NCI-H526 (cell line): ENCODE data around the gene DHRS4L2.
"Not testable (repeated sequence)": the region's sequence is repeated elsewhere in the genome, so short reads cannot be mapped to it uniquely, and the experiment has no call there.

ENCODE experiments used
- DNase-seq, 2 experiments: peaks; one replicate each; lab custom pipeline; 2025; lab: John Stamatoyannopoulos, UW

The DHRS4L2 gene

DNA sequence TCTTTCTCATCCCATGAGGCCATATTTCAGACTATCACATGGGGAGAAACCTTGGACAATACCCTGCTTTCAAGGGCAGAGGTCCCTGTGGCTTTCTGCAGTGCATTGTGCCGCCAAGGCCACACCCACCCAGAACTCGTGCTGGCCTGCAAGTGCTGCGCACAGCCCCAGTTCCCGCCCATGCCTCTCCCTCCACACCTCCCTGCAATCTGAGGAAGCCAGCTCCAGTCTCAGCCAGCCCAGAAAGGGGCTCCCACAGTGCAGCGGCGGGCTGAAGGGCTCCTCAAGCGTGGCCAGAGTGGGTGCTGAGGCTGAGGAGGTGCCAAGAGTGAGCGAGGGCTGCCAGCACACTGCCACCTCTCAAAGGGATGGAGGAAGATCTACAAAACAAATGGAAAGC is 15.6 kb upstream of the DHRS4L2 start:
- DNase-seq, result not testable (repeated sequence)

GRCh38 chr14:23974041-23974440 is 14.7 kb upstream of the DHRS4L2 start:
- DNase-seq, result not testable (repeated sequence)

DNA sequence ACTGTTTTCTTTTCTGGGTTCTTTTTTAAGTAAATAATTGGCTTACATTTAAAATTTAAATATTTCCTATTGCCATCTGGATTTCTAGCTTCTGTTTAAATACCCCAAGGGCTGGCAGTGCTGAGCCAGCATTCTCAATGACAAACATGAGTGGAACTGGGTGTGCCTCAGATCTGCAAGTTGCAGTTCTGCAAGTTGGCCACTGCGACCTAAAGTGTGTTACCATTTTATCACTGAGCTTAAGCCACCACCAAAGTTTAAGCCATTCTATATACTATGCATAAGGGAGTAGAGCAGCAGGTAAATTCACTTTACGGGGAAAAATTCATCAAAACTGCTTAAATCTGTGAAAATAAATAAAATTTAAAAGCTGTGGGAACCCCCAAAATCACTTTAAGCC is 11.5 kb upstream of the DHRS4L2 start:
- DNase-seq, result not testable (repeated sequence)

- not testable (repeated sequence) for DNase-seq
Observed at GRCh38 chr14:23981951-23982813, 6.5 kb upstream of the DHRS4L2 start.

DNA sequence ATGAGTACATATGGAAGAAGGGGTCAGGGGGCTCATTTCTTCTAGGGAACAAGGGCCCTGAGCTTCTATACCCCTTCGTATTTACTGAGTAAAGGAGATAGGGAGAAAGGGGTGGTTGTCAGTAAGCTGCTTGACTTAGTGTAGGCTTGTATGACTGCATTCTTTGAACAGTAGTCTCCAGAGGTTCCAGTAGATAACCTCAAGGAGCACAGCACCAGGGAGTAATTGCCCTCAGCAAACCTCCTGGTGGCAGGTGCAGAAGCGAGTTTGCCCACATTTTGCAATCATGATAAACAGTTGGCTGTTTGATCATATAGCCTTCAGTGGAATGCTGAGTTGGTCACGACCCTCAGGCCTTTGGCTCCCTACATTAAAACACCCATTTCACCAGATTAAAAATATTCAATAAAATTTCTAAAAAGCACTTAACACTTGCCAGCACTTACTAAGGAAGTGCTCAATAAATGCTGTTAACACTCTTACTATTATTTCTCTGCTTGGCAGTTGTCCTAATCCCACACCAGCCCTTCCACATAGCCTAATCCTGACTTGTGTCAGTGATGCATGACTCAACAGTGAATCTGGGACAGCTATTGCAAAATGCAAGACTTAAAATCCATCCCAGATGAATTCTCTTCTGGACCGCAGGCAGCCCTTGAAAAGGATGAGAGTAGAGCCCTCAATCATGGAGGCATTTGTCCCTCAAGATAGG is 3.7 kb upstream of the DHRS4L2 start:
- no peak for DNase-seq

GRCh38 chr14:23988223-23988606 is 514 bp upstream of the DHRS4L2 start:
- not testable (repeated sequence) for DNase-seq

DNA sequence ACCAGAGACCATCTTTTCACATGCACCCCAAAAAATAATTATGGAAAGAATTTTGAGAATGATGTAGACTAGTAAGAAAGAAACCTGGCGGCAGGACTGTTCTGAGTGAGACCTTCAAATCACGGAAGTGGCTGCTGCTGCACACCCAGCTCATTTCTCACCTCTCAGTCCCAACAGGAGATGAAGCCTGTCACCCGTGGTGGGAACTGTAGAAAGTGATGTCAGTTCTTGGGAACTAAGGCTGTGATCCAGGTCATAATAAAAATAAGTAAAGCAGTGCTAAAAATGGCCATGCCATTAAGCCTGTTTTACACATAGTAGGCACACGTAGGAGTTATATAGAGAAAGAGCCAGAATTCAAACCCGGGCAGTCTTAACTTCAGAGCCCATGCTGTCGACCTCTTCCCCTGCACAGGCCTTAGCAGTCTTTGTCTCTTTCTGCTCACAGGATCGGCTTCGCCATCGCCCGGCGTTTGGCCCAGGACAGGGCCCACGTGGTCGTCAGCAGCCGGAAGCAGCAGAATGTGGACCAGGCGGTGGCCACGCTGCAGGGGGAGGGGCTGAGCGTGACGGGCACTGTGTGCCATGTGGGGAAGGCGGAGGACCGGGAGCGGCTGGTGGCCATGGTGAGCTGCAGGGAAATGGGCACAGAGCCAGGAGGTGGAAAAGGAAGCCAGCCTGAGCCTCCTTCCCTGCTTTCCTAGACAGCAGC is 1.2 kb downstream of the DHRS4L2 start:
- not testable (repeated sequence) for DNase-seq

DNA sequence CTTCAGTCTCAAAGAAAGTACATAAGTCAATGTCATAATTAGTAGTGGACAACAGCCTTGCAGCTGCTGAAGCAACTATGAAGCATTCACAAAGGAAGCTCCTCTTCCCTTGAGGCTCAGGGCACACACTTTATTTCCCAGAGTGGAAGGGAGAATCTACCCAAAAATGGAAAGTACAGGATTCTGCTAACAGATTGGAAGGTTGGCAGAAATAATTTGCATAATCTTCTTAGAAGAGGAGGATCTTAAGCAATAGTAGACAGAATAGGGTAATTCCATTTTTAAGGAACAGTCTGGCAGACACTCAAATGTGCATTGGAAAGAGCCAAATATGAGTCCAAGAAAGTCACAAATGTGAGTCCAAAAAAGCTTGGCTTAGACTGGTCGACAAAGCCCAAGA is 2.2 kb downstream of the DHRS4L2 start:
- not testable (repeated sequence) for DNase-seq

GRCh38 chr14:23993042-23993441 is 4.3 kb downstream of the DHRS4L2 start:
- not testable (repeated sequence) for DNase-seq

GRCh38 chr14:23996009-23996408 is 7.3 kb downstream of the DHRS4L2 start:
- not testable (repeated sequence) for DNase-seq

DNA sequence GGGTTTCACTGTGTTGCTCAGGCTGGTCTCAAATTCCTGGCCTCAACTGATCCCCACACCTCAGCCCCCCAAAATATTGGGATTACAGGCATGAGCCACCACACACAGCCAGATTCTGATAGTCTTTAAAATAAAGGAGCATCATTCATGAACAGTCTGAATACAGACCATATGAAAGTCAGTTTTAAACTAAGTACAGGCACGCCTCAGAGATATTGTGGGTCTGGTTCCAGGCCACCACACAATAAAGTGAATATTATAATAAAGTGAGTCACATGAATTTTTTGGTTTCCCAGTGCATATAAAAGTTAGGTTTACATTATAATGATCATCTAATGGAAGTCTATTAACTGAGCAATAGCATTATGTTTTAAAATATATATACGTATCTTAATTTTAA is 8.1 kb downstream of the DHRS4L2 start:
- DNase-seq, result not testable (repeated sequence)

DNA sequence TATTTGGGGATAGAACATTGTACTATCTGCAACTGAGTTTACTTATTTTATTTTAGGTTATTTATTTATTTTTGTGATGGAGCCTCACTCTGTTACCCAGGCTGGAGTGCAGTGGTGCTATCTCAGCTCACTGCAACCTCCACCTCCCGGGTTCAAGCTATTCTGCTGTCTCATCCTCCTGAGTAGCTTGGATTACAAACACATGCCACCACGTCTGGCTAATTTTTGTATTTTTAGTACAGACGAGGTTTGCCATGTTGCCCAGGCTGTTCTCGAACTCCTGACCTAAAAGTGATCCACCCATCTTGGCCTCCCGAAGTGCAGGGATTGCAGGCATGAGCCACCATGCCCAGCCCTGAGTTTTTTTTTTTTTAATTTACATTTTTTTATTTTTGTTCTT is 10.9 kb downstream of the DHRS4L2 start:
- DNase-seq, result not testable (repeated sequence)

DNA sequence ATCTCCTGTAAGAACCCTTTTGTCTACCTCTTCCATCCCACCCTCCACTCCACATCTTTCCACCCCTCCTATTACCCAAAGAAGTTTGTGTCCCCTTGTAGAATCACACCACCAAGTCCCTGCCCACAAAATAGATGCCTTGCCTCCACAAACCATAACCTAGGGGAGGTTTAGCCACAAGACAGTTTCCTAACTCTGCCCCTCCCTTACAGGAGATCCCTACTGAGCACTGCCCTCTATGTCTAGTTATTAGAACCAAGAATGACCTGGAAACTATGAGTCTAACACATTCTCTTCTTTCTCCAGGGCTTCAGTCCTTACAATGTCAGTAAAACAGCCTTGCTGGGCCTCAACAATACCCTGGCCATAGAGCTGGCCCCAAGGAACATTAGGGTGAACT is 12.3 kb downstream of the DHRS4L2 start:
- DNase-seq, result not testable (repeated sequence)

DNA sequence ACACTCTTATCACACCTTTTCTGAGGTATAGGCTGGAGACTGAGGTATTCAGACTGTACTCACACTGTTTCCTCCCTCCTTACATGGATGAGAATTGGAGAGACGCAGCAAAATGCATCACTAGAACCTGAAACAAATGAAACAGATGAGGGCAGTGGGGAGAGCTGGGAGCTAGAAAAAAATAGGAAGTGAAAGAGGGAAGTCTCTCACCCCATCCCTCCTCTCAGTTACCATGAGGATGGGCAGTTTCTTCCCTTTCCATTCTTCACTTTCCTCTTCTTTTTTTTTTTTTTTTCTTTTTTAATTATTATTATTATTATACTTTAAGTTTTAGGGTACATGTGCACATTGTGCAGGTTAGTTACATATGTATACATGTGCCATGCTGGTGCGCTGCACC is 12.9 kb downstream of the DHRS4L2 start:
- not testable (repeated sequence) for DNase-seq

GRCh38 chr14:24006471-24006816 is 17.7 kb downstream of the DHRS4L2 start:
- DNase-seq, result not testable (repeated sequence)

DNA sequence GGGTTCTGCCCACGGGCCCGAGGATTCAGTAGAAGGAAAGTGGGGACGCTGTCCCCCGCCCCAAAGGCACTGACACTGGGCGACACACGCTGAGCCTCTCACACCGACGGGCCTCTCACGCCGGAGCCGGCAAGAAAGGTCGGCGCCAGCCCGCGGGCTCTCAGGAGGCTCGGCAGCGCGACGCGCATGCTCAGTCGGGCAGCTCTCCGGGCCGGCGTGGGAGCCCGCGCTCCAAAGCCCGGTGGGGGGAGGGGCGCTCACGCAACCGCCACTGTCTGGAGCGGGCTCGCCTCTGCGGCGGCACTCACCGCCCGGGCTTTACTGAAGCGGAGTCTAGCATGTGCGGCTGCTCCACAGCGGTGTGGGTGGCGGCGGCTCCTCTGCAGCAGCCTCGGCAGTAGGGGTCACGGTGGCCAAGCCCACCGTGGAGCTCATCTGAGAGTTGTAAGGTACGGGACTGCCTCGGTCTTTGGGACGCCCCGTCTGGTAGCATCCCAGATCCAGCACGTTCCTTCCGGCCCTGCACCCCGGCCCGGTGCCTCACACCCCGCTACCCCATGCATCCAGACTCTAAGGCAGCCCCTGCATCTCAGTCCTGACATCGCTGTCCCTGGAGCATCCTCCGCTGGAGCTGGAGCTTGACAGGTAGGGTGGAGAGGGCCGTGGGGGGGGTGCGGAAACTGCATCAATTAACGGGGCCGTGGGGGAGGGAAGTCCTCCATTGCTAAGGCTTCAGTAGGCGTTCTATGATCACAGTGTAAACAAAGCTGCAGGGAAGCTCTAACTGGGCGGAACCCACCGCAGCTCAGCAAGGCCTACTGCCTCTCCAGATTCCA is 18.3 kb downstream of the DHRS4L2 start:
- DNase-seq, result peak in 1 of 2 experiments; percentile 48

DNA sequence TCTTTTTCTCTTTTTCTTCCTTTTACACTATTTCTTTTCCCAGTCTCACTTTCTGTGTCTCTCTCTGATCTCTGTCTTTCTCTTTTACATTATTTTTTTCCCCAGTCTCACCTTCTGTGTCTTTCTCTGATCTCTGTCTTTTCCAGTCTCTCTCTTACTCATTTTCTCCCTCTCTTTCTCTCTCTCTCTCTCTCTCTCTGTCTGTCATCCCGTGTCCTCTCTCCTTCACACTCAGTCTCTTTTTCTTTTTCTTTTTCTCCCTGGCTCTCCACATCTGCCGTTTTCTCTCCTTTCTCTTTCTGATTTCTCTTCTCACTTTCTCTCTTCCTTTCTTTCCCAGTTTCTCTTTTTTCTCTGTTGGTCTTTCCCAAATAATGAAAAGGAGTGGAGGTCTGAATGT is 22.3 kb downstream of the DHRS4L2 start:
- DNase-seq, result no peak

- DNase-seq, result not testable (repeated sequence)
Observed at GRCh38 chr14:24012726-24013273, 24.1 kb downstream of the DHRS4L2 start.

GRCh38 chr14:24013654-24014514 is 25.2 kb downstream of the DHRS4L2 start:
- DNase-seq, result peak; percentile 76 to 80

DNA sequence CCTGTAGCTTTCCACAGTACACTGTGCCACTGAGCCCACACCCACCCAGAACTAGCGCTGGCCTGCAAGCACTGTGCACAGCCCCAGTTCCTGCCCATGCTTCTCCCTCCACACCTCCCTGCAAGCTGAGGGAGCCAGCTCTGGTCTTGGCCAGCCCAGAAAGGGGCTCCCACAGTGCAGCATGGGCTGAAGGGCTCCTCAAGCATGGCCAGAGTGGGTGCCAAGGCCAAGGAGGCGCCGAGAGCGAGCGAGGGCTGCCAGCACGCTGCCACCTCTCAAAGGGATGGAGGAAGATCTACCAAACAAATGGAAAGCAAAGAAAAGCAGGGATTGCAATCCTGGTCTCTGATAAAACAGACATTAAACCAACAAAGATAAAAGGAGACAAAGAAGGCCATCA is 27.0 kb downstream of the DHRS4L2 start:
- not testable (repeated sequence) for DNase-seq
